IgD-negative memory B cell (primary cell): ENCODE data around the gene DHCR24. TPM values are rescaled to one million over a fixed set of nuclear protein-coding genes. Genes with fewer than 3 reads are reported as not detected.
"Not testable (repeated sequence)": the region's sequence is repeated elsewhere in the genome, so short reads cannot be mapped to it uniquely, and the experiment has no call there.

Experiments used
- H3K27ac Mint-ChIP-seq, 3 donors: one replicate each; pipeline ENCODE4 v1.8.0; 2020 to 2022; ENCODE audit warnings: mild to moderate bottlenecking in 3 of 3, mixed read lengths in 3 of 3, moderate library complexity in 1 of 3
- H3K27me3 Mint-ChIP-seq: one replicate; pipeline ENCODE4 v1.8.0; 2021; ENCODE audit warnings: mixed read lengths
- H3K36me3 Mint-ChIP-seq: one replicate; pipeline ENCODE4 v1.8.0; 2020; ENCODE audit warnings: mild to moderate bottlenecking, mixed read lengths
- H3K4me1 Mint-ChIP-seq, 3 donors: one replicate each; pipeline ENCODE4 v1.8.0; 2020 to 2022; ENCODE audit warnings: mixed read lengths in 3 of 3, mild to moderate bottlenecking in 1 of 3
- H3K4me3 Mint-ChIP-seq, 4 donors: one replicate each; pipeline ENCODE4 v1.8.0; 2020 to 2022; ENCODE audit warnings: mild to moderate bottlenecking in 4 of 4, mixed read lengths in 4 of 4, moderate library complexity in 3 of 4
- H3K9me3 Mint-ChIP-seq, 3 donors: one replicate each; pipeline ENCODE4 v1.8.0; 2020 to 2021; ENCODE audit warnings: mixed read lengths in 3 of 3, mild to moderate bottlenecking in 1 of 3
- polyA plus RNA-seq: library from polyadenylated mRNA; unstranded; fragments of 300-500 nt; fragmentation: Illumina TruSeq; gene quantifications from one replicate; pipeline ENCODE4 v1.2.3, GENCODE V29; 2021

The DHCR24 gene, protein sequence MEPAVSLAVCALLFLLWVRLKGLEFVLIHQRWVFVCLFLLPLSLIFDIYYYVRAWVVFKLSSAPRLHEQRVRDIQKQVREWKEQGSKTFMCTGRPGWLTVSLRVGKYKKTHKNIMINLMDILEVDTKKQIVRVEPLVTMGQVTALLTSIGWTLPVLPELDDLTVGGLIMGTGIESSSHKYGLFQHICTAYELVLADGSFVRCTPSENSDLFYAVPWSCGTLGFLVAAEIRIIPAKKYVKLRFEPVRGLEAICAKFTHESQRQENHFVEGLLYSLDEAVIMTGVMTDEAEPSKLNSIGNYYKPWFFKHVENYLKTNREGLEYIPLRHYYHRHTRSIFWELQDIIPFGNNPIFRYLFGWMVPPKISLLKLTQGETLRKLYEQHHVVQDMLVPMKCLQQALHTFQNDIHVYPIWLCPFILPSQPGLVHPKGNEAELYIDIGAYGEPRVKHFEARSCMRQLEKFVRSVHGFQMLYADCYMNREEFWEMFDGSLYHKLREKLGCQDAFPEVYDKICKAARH
- 6.9 TPM for polyA plus RNA-seq

DNA sequence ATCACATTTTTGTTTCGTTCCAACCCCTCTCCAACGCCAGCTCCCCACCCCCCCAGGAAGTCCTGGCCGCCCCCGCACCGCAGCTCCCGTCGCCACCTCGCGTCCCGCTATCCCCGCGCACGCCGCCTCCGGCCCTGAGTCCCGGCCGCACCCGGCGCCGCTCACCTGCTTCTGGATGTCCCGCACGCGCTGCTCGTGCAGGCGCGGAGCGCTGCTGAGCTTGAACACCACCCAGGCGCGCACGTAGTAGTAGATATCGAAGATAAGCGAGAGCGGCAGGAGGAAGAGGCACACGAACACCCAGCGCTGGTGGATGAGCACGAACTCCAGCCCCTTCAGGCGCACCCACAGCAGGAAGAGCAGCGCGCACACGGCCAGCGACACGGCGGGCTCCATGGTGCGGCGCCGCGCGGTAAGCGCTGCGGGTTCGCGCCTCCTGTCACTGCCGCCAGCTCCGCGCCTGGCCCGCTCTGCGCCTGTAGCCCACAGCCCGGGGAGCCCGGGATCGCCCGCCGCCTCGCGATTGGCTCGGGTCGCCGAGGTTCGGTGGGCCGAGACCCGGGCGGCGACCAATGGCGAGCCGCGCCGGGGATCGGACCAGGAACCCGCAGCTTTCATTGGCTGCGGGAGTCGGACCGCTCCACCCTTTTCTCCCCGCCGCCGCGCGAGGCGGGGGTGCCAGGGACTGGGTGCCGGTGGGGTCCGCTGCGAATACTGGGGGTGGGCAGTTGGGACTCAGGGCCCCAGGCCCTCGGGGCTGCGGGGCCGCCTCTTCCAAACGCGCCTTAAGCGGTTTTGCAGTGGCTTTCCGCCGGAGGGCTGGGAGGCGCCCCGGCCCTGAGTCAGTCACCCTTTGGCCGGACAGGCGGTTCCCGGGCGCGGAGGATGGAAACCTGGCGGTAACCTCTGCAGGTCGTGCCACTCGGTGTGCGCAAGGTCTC, at the start of gene DHCR24:
Gene DHCR24, minus strand, starts transcription at position 472 of the 941 bp plus-strand sequence. Its CDS starts 76 bp downstream, at position 396.
- Mint-ChIP-seq H3K27me3 (no peaks in the 10 kb centered on the region), H3K27ac (peak within 1 kb of the TSS in 2 of 3 donors; percentile 62 to 80), H3K9me3 (no peaks in the 10 kb centered on the region), H3K36me3 (peaks cover 2% of the 10 kb centered on the region), H3K4me3 (peak within 1 kb of the TSS; percentile 82 to 100 (median 94)), H3K4me1 (peaks cover 7 to 22% (median 11%) of the 10 kb centered on the region in 3 donors)

DNA sequence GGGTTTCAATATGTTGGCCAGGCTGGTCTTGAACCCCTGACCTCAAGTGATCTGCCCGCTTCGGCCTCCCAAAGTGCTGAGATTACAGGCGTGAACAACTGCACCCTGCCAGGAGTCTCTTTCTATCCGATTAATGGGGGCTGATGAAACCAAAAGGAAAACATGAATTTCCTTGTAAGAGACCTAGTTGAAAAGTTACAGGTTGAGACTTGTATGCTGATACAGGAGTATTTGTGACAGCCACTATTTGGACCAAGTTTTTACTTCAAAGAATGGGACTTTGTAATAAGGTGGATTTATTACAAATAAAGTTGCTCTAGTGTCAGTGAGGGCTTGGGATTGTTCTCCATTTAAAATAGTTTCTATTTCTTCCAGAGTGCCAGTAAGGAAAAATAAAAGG, 49.8 kb upstream of the DHCR24 start:
- Mint-ChIP-seq H3K4me1 (peaks cover 0 to 1% (median 0%) of the 10 kb centered on the region in 3 donors), H3K36me3 (no peaks in the 10 kb centered on the region), H3K9me3 (peaks cover 0 to 6% (median 3%) of the 10 kb centered on the region in 3 donors), H3K27me3 (peaks cover 11% of the 10 kb centered on the region), H3K4me3 (no peak overlapping the region), H3K27ac (no peak overlapping the region)

DNA sequence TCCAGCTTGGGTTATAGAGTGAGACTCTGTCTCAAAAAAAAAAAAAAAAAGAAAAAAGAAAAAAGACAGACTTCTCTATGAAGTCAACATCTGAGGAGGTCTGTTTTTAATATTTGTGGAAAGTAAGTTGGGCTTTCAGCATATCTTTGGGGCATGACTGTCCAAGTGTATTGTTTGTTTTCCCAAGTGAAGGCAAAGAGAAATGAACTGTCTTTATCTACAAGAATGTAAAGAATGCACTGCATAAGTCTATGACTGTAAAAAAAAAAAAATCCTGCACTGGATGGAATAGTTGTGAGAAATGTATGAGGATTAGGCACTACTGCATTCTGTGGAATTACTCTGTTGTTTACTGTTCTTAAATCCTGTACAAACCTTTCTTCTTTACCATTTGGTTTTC, 47.9 kb upstream of the DHCR24 start:
- Mint-ChIP-seq H3K4me1 (peaks cover 0 to 1% (median 0%) of the 10 kb centered on the region in 3 donors), H3K27me3 (peaks cover 10% of the 10 kb centered on the region), H3K36me3 (no peaks in the 10 kb centered on the region), H3K9me3 (peaks cover 0 to 6% (median 5%) of the 10 kb centered on the region in 3 donors), H3K27ac (no peak overlapping the region), H3K4me3 (no peak overlapping the region)

DNA sequence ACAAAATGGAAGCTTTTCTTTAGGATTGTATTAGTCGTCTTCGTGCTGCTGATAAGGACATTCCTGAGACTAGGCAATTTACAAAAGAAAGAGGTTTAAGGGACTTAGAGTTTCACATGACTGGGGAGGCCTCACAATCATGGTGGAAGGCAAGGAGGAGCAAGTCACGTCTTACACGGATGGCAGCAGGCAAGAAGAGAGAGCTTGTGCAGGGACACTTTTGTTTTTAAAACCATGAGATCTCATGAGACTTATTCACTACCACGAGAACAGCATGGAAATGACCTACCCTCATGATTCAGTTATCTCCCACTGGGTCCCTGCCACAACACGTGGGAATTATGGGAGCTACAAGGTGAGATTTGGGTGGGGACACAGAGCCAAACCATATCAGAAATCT, 47.1 kb upstream of the DHCR24 start:
- not testable (repeated sequence) for H3K27me3 Mint-ChIP-seq, H3K36me3 Mint-ChIP-seq, H3K4me3 Mint-ChIP-seq, H3K27ac Mint-ChIP-seq, H3K4me1 Mint-ChIP-seq, H3K9me3 Mint-ChIP-seq

DNA sequence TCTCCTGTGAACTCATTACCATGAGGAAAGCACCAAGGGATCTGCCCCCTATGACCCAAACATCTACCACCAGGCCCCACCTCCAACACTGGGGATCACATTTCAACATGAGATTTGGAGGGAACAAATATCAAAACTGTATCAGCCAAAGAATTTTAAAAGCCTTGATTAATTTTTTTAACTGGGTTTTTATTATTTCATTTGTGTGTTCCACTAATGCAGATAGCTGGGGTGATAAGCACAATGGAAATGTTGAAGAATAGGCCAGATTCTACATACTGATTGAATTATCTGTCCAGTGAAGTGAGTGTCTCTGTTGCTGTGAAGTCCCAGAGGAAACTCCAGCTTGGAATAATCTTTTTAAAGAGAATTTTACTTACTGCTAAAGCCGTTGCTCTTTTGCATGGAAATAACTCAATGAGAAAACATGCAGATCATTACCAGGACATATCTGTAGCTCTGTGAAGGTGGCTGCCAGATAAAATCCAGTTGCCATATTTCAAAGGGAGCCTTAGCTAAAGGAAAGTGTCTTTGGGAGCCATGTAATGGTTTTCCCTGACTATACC, 44.4 kb upstream of the DHCR24 start:
- Mint-ChIP-seq H3K27me3 (peaks cover 2% of the 10 kb centered on the region), H3K4me3 (no peak overlapping the region), H3K4me1 (peaks cover 0 to 1% (median 0%) of the 10 kb centered on the region in 3 donors), H3K27ac (no peak overlapping the region), H3K36me3 (no peaks in the 10 kb centered on the region), H3K9me3 (peaks cover 0 to 5% (median 4%) of the 10 kb centered on the region in 3 donors)

DNA sequence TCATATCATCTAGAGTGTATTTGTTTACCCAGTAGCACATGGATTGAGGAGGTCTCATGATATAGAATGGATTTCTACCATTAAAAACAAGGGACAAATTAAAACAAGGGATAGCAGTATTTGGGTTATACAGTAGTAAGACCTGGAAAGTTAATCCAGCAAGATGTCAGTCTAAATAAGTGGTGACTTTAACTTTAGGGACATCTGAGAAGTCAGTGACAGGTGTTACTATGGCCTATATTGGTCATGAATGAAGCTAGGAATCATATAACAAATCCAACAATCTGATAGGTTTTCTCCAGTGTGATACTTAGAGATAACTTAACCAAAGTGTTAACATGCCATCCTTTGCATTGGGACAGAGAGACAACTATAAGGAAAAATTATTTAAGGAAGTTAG, 42.7 kb upstream of the DHCR24 start:
- H3K27me3 Mint-ChIP-seq = peaks cover 2% of the 10 kb centered on the region
- no peak overlapping the region for H3K27ac Mint-ChIP-seq
- no peaks in the 10 kb centered on the region for H3K36me3 Mint-ChIP-seq
- no peak overlapping the region for H3K4me3 Mint-ChIP-seq
- H3K9me3 Mint-ChIP-seq = peaks cover 0 to 5% (median 4%) of the 10 kb centered on the region in 3 donors
- no peaks in the 10 kb centered on the region for H3K4me1 Mint-ChIP-seq

DNA sequence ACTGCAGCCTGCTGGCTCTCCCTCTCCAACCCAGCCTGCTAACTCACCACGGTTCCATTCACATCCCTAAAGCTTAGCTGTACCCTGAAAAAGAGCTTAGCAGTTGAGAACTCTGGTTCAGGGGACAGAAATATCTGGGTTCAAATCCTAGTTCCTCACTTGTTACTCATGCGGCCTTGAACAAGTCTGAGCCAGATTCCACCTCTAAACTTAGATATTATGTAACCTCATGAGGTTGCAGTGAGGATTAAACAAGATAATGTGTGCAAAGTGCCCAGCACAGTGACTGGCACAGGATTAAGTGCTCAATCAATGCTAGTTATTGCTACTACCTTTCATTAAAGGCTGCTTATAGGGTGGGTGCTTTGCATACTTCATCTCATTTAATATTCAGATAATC, 41.3 kb upstream of the DHCR24 start:
- Mint-ChIP-seq H3K4me3 (no peak overlapping the region), H3K27me3 (peaks cover 5% of the 10 kb centered on the region), H3K36me3 (peaks cover 1% of the 10 kb centered on the region), H3K9me3 (peaks cover 0 to 5% (median 0%) of the 10 kb centered on the region in 3 donors), H3K4me1 (no peaks in the 10 kb centered on the region), H3K27ac (no peak overlapping the region)

DNA sequence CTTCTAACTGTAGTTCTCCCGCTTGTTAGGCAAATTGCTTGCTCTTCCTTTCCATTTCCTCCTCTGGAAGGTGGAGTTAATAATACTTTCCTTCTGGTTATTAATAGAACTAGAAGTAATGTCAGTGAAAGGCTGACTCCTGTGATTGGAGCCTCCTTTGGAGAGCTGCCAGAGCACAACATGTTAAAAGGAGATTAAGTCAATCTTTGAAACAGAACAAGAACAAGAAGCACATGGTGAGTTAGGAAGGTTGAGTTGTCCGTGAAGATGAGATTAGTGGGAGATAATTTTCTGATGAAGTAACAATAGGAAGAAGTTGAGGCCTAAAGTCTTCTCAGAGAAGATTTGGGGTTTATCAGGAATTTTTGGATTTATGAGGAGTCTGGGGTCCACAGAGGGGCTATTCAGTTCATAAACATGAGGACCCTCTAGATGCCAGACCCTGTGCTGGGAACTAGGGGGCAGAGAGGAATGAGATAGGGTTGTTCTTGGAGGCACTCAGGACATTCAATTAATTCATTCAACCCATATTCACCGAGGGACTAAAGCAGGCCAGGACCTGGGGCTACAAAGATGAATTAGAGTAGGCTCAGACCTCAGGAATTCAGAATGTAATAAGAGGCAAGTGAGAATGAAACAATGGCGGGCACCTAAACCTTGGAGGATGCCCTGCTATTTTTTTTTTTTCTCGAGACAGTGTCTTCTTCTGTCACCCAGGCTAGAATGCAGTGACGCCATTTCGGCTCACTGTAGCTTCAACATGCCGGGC, 40.7 kb upstream of the DHCR24 start:
- H3K27me3 Mint-ChIP-seq = peaks cover 5% of the 10 kb centered on the region
- H3K9me3 Mint-ChIP-seq = peaks cover 0 to 5% (median 0%) of the 10 kb centered on the region in 3 donors
- H3K4me3 Mint-ChIP-seq = no peak overlapping the region
- no peaks in the 10 kb centered on the region for H3K4me1 Mint-ChIP-seq
- H3K36me3 Mint-ChIP-seq = peaks cover 1% of the 10 kb centered on the region
- no peak overlapping the region for H3K27ac Mint-ChIP-seq

DNA sequence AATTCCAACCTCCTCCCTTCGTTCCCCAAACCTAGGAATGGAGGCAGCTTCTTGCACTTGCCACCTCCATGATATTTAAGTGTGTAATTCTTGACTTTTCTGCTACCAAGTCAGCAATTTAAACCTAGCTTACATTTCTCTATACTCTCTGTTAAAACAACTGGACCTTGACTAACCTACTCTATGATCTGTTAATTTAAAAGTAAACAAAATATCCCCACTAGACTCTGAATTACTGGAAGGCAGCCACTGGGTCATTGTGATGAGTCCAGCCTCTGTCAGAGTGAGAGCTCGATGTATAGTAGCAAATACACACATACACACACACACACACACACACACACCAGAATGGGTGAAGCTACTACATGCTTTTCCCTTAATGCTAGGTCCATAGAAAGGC, 40.0 kb upstream of the DHCR24 start:
- Mint-ChIP-seq H3K9me3 (peaks cover 0 to 5% (median 0%) of the 10 kb centered on the region in 3 donors), H3K36me3 (peaks cover 1% of the 10 kb centered on the region), H3K27me3 (peaks cover 5% of the 10 kb centered on the region), H3K27ac (no peak overlapping the region), H3K4me1 (no peaks in the 10 kb centered on the region), H3K4me3 (no peak overlapping the region)

DNA sequence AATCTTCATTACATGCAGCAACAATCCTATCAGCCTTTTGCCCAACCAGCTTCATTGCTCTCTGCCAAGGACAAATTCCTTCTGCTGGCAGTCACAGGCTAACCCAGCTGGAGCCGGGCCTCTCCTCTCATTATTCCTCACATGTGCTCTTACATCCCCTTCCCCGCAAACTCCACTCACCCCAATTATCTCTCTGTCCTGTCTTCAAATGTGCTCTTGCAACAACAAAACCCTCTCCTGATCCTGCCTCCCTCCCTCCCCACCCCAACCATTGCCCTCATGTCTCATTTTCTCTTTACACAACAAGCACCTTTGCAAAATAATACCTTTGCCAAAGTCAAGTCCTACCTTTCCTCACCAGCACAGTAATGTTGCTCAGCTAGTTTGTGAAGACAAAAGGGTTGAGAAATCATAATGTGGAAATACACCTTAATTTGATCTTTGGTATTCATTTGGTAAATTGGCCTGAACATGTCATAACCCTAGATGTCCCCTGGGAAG, 36.0 kb upstream of the DHCR24 start:
- Mint-ChIP-seq H3K9me3 (peaks cover 0 to 3% (median 0%) of the 10 kb centered on the region in 3 donors), H3K36me3 (peaks cover 1% of the 10 kb centered on the region), H3K27me3 (peaks cover 7% of the 10 kb centered on the region), H3K4me3 (no peak overlapping the region), H3K4me1 (no peaks in the 10 kb centered on the region), H3K27ac (no peak overlapping the region)

DNA sequence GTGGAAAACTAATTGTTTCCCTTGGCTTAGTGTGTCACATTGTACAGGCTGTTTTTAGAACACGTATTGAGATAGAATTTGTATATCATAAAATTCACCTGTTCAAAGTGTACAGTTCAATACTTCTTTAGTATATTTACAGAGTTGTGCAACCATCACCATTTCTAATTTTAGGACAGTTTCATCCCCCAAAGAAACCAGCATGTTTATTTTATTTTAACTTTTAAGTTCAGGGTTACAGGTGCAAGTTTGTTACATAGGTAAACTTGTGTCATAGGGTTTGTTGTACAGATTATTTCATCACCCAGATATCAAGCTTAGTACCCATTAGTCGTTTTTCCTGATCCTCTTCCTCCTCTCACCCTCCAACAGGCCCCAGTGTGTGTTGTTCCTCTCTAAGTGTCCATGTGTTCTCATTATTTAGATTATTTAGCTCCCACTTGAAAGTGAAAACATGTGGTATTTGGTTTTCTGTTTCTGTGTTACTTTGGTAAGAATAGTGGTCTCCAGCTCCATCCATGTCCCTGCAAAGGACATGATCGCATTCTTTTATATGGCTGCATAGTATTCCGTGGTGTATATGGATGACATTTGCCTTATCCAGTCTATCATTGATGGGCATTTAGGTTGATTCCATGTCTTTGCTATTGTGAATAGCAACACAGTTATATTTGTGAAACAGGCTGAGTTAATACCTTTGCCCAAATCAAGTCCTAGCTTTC, 35.2 kb upstream of the DHCR24 start:
- Mint-ChIP-seq H3K4me1 (no peaks in the 10 kb centered on the region), H3K27ac (no peak overlapping the region), H3K27me3 (peaks cover 7% of the 10 kb centered on the region), H3K36me3 (peaks cover 1% of the 10 kb centered on the region), H3K4me3 (no peak overlapping the region), H3K9me3 (peaks cover 0 to 3% (median 0%) of the 10 kb centered on the region in 3 donors)

DNA sequence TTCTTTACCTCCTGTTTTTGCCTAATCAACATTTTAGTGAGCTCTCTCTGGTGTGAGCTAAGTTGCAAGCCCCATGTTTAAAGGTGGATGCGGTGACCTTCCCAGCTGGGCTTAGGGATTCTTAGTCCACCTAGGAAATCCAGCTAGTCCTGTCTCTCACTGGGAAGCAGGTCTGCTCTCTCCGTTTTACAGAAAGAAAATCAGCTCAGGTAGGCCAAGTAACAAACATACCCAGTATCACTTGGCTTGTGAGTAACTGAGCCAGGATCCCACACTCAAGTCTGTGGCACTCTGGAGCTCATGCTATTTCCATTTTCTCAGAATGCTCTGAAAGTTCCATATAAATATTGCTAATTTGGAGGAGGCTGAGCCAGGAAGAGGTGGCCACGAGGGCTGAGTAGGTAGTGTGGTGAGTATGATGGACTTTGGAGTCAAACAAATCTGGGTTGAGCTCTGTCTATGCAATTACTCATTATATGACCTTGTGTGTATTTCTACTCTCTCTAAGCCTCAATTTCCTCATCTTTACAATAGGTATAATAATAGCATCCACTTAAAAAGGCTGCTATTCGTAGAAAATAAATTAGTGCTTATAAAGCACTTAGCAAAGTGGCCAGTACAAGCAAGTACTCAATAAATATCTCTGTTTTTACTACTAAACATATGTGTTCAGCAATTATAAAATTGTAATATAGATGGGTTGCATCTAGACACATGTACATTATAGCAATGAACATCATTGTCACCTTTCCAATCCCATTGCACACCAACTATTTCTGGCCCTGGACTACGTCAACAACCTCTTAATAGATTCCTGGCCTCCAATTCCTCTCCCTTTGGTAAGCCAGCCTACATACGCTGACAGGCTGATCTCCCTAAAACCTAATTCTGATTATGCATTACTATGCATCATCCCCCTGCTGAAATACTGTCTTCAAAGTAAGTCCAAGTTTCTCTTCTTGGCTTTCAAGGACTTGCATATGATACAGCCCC, 32.7 kb upstream of the DHCR24 start:
- Mint-ChIP-seq H3K27ac (no peak overlapping the region), H3K36me3 (peaks cover 1% of the 10 kb centered on the region), H3K9me3 (peaks cover 0 to 3% (median 0%) of the 10 kb centered on the region in 3 donors), H3K27me3 (peaks cover 7% of the 10 kb centered on the region), H3K4me1 (no peaks in the 10 kb centered on the region), H3K4me3 (no peak overlapping the region)

DNA sequence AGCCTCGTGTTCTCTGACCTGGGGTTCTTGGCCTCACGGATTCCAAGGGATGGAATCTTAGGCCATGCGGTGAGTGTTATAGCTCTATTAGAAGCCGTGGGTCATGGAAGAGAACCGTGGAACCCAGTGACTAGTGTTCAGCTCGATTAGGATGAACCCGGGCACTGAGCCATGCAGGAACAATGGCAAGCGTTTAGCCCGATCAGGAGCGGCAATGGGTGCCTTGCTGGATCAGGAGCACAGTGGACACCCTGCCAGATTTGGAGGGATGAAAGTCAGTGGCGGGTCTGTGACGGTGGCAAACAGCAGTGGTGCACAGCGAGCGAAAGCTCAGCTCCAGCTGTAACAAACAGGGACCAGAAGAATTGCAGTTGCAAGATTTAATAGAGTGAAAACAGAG, 24.1 kb upstream of the DHCR24 start:
- H3K4me1 Mint-ChIP-seq, H3K27ac Mint-ChIP-seq, H3K36me3 Mint-ChIP-seq, H3K27me3 Mint-ChIP-seq, H3K9me3 Mint-ChIP-seq, H3K4me3 Mint-ChIP-seq: not testable (repeated sequence)
